ENCODE measurements around the gene IFNA8. TPM values are rescaled to one million over a fixed set of nuclear protein-coding genes. Genes with fewer than 3 reads are reported as not detected.

IFNA8 gene
- polyA plus RNA-seq, 1 donor (not counting 4 experiments of a cell fraction or from before 2014, with no cell fraction given) = not detected

DNA sequence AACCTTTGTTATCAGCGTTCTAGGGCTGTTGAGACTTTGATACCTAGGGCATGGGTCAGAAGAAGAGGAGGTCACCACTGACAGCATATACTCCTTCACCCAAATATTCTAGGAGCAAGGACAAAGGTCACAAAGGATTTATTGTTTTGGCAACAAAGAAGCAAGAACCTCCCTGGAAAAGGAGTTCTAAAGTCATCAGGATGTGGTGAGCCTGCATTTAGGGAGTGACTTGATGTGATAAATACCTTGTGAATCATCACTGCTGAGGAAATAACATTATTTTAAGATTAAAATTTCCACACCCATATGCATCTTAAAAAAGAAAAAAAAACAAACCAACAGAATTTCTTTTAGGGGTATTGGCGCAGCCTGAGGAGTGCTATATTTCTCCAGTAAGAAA is 45.2 kb downstream of the IFNA8 start:
- H3K9me1 ChIP-seq (ENCODE audit: control insufficient read depth, extremely low read depth, insufficient read depth, low read length) = no peaks in the 10 kb centered on the region

DNA sequence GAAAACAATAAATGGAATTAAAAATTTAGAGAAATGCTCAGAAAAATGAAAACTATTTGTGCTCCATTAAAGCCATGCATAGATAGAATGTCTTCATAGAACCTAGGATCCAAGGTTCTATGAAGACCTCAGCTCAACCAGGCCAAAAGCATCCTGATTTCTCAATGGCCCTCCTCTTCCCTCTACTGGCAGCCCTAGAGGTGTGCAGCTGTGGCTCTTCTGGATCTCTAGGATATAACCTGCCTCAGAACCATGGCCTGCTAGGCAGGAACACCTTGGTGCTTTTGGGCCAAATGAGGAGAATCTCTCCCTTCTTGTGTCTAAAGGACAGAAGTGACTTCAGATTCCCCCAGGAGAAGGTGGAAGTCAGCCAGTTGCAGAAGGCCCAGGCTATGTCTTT is 46.4 kb downstream of the IFNA8 start:
- dilution Hi-C loops (cut with MboI; ENCODE audit: extremely low pct_ligation_motif_present, low sequenced_read_pairs) = no loop called here
- H3K79me2 ChIP-seq (ENCODE audit: control insufficient read depth, insufficient read depth, low read length) = no peaks in the 10 kb centered on the region
- no peaks in the 10 kb centered on the region for H4K20me1 ChIP-seq (ENCODE audit: control insufficient read depth, extremely low read depth, insufficient read depth, low read length)
- H3K4me2 ChIP-seq (ENCODE audit: control insufficient read depth, extremely low read depth, insufficient read depth, low read depth, low read length) = no peak overlapping the region
- no peak for DNase-seq (ENCODE audit: low read depth, low spot score)
- H3K27ac ChIP-seq (ENCODE audit: control insufficient read depth, insufficient read depth, low read length) = no peak overlapping the region
- no peak for FAIRE-seq
- peaks cover 14% of the 10 kb centered on the region for H3K4me1 ChIP-seq (ENCODE audit: control insufficient read depth, extremely low read depth, insufficient read depth, low read length)
- TF ChIP-seq, protein P1, sequence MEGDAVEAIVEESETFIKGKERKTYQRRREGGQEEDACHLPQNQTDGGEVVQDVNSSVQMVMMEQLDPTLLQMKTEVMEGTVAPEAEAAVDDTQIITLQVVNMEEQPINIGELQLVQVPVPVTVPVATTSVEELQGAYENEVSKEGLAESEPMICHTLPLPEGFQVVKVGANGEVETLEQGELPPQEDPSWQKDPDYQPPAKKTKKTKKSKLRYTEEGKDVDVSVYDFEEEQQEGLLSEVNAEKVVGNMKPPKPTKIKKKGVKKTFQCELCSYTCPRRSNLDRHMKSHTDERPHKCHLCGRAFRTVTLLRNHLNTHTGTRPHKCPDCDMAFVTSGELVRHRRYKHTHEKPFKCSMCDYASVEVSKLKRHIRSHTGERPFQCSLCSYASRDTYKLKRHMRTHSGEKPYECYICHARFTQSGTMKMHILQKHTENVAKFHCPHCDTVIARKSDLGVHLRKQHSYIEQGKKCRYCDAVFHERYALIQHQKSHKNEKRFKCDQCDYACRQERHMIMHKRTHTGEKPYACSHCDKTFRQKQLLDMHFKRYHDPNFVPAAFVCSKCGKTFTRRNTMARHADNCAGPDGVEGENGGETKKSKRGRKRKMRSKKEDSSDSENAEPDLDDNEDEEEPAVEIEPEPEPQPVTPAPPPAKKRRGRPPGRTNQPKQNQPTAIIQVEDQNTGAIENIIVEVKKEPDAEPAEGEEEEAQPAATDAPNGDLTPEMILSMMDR (optimal IDR thresholded peaks at IDR 0.05 in 1 of 3, IDR thresholded peaks at IDR 0.05 in 1 of 3, conservative IDR thresholded peaks at IDR 0.05 in 1 of 3; ENCODE audit: extremely low read depth in 1 of 3, insufficient read depth in 2 of 3, low read length in 3 of 3) = peak; percentile 72 to 80 (median 76)
- TF ChIP-seq EZH2 (IDR thresholded peaks at IDR 0.05; ENCODE audit: low read length) = no peak
- H3K9ac ChIP-seq (ENCODE audit: control insufficient read depth, extremely low read depth, insufficient read depth, low read length) = no peak overlapping the region
- no peak overlapping the region for H3K4me3 ChIP-seq (ENCODE audit: control insufficient read depth in 2 of 3, extremely low read depth in 1 of 3, insufficient read depth in 2 of 3, low read depth in 1 of 3, low read length in 3 of 3)
- no peaks in the 10 kb centered on the region for H3K27me3 ChIP-seq (ENCODE audit: control insufficient read depth, extremely low read depth, insufficient read depth, low read length)
- no peak overlapping the region for H2AFZ ChIP-seq (ENCODE audit: control insufficient read depth, low read length)
- no peaks in the 10 kb centered on the region for H3K9me1 ChIP-seq (ENCODE audit: control insufficient read depth, extremely low read depth, insufficient read depth, low read length)
- no peaks in the 10 kb centered on the region for H3K9me3 ChIP-seq (ENCODE audit: control insufficient read depth, low read depth, low read length)
- H3K36me3 ChIP-seq (ENCODE audit: control insufficient read depth in 2 of 2, extremely low read depth in 1 of 2, insufficient read depth in 2 of 2, low read length in 2 of 2) = peaks cover 4 to 6% of the 10 kb centered on the region in 2 experiments

More for the DNA sequence above, 45.2 kb downstream of the IFNA8 start:
- TF ChIP-seq, protein P1 (optimal IDR thresholded peaks at IDR 0.05 in 1 of 3, IDR thresholded peaks at IDR 0.05 in 1 of 3, conservative IDR thresholded peaks at IDR 0.05 in 1 of 3; ENCODE audit: extremely low read depth in 1 of 3, insufficient read depth in 2 of 3, low read length in 3 of 3) = no peak
- no peak for TF ChIP-seq EZH2 (IDR thresholded peaks at IDR 0.05; ENCODE audit: low read length)
- no peak for DNase-seq (ENCODE audit: low read depth, low spot score)
- Histone ChIP-seq H3K4me3 (ENCODE audit: control insufficient read depth in 2 of 3, extremely low read depth in 1 of 3, insufficient read depth in 2 of 3, low read depth in 1 of 3, low read length in 3 of 3) (no peak overlapping the region), H3K27me3 (ENCODE audit: control insufficient read depth, extremely low read depth, insufficient read depth, low read length) (no peaks in the 10 kb centered on the region), H3K9ac (ENCODE audit: control insufficient read depth, extremely low read depth, insufficient read depth, low read length) (no peak overlapping the region), H2AFZ (ENCODE audit: control insufficient read depth, low read length) (no peak overlapping the region), H3K79me2 (ENCODE audit: control insufficient read depth, insufficient read depth, low read length) (no peaks in the 10 kb centered on the region), H3K4me1 (ENCODE audit: control insufficient read depth, extremely low read depth, insufficient read depth, low read length) (peaks cover 14% of the 10 kb centered on the region), H4K20me1 (ENCODE audit: control insufficient read depth, extremely low read depth, insufficient read depth, low read length) (no peaks in the 10 kb centered on the region), H3K4me2 (ENCODE audit: control insufficient read depth, extremely low read depth, insufficient read depth, low read depth, low read length) (no peak overlapping the region), H3K36me3 (ENCODE audit: control insufficient read depth in 2 of 2, extremely low read depth in 1 of 2, insufficient read depth in 2 of 2, low read length in 2 of 2) (peaks cover 4 to 6% of the 10 kb centered on the region in 2 experiments), H3K9me3 (ENCODE audit: control insufficient read depth, low read depth, low read length) (no peaks in the 10 kb centered on the region), H3K27ac (ENCODE audit: control insufficient read depth, insufficient read depth, low read length) (no peak overlapping the region)
- FAIRE-seq = peak; percentile 55
- dilution Hi-C loops (cut with MboI; ENCODE audit: extremely low pct_ligation_motif_present, low sequenced_read_pairs) = no loop called here

Other genes with a start within 250 kb of the IFNA8 start
- not detected in 3 replicates for gene IFNA21, start 242.5 kb upstream of the IFNA8 start, polyA plus RNA-seq
- not detected in 3 replicates for gene IFNA4, start 221.5 kb upstream of the IFNA8 start, polyA plus RNA-seq
- gene IFNA7, start 206.9 kb upstream of the IFNA8 start, polyA plus RNA-seq = not detected in 3 replicates
- not detected in 3 replicates for gene IFNA10, start 202.0 kb upstream of the IFNA8 start, polyA plus RNA-seq
- not detected in 3 replicates for gene IFNA16, start 191.8 kb upstream of the IFNA8 start, polyA plus RNA-seq
- not detected in 3 replicates for gene IFNA17, start 180.9 kb upstream of the IFNA8 start, polyA plus RNA-seq
- not detected in 3 replicates for gene IFNA14, start 169.1 kb upstream of the IFNA8 start, polyA plus RNA-seq
- gene IFNA5, start 103.8 kb upstream of the IFNA8 start, polyA plus RNA-seq = not detected in 3 replicates
- 13.5 to 18.7 TPM (median 16.8 TPM) in 3 replicates for gene KLHL9, start 73.7 kb upstream of the IFNA8 start, polyA plus RNA-seq
- gene IFNA6, start 58.2 kb upstream of the IFNA8 start, polyA plus RNA-seq = not detected in 3 replicates
- not detected in 3 replicates for gene IFNA13, start 41.1 kb upstream of the IFNA8 start, polyA plus RNA-seq
- gene IFNA2, start 23.7 kb upstream of the IFNA8 start, polyA plus RNA-seq = not detected in 3 replicates
- gene IFNA1, start 31.3 kb downstream of the IFNA8 start, polyA plus RNA-seq = not detected in 3 replicates
- gene IFNE, start 73.2 kb downstream of the IFNA8 start, polyA plus RNA-seq = 0.51 to 3.9 TPM (median 2.6 TPM) in 3 replicates

Data from keratinocyte (primary cell).